Measurements from ENCODE around the gene PCDHGA12.

- no peak for TF ChIP-seq EZH2 (IDR thresholded peaks at IDR 0.05; ENCODE audit: insufficient read depth, poor library complexity, severe bottlenecking)
- no peak for TF ChIP-seq EZH2phosphoT487 (IDR thresholded peaks at IDR 0.05; ENCODE audit: insufficient read depth, low read depth)
These were observed 6.9 kb downstream of the PCDHGA12 start for GRCh38 chr5:141437221-141437620.

All from GM23248 (cell line).